ENCODE measurements around the gene PTGES3L.
A peak's percentile ranks its signal among the peaks of the same experiment; 100 is the strongest.
"Not testable (repeated sequence)": the region's sequence is repeated elsewhere in the genome, so short reads cannot be mapped to it uniquely, and the experiment has no call there.

PTGES3L gene

DNA sequence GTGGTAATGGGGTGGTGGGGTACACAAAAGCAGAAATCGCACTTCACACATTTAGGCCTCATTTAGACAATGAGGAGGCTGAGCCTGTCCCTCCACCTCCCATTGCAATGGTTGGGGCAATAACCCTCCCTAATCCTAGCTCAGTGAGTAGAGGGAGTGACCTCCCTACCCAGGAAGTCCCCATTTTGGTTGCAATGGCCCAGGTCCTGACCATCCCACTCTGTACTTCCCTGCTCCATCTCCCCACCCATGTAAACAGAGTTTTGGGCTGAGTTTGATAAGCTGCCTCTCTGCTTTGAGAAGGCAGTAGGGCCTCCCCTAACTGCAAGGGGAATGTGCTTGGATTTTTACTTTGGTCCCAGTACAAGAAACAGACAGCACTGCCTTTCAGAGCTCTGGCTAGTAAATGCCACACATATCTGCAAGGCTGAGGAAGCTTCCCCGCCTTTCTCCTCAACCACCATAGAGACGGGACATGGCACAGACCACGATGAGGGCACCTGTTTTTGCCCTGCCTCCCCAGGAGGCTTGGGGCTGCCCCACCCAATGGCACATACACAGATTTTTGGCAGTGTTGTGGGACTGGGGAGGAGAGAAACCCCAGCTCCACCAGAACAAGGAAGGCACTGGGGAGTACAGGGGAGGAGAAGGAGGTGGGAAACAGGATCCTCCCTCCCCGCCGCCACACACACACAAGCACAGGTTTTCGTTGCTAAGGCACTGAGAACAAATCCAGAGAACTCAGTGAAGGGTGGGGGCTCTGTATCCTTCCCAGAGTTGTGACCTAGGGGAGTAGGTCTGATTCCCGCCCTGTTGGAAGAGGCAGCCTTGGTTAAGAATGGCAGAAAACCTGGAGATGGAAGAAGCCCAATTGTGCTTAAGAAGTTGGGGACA is 35.0 kb upstream of the PTGES3L start:
- no peak for DNase-seq (ENCODE audit: low read depth in 1 of 2, low spot score in 1 of 2)

DNA sequence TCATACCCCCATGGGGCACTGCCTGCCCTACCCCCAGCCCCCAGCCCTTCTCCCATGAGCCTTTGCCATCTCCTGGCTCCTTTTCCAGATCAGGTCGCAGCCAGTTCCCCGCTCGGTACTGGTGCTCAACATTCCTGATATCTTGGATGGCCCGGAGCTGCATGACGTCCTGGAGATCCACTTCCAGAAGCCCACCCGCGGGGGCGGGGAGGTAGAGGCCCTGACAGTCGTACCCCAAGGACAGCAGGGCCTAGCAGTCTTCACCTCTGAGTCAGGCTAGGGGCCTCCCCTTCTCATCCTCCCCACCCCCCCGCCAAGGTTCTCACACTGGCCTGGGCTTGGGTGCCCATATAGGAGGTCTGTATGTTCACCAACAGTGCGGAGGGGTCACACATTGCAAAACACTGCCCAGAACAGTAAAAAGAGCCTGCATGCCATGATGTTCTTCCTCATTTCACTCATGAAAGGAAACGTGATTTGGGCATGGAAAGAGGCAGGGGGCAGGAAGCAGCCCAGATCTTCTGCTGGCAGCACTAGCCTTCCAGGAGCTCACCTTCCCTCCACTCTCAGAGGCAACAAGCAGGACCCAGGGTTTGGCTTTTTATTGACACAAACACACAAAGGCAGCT is 34.3 kb upstream of the PTGES3L start:
- no peak for DNase-seq (ENCODE audit: low read depth in 1 of 2, low spot score in 1 of 2)

DNA sequence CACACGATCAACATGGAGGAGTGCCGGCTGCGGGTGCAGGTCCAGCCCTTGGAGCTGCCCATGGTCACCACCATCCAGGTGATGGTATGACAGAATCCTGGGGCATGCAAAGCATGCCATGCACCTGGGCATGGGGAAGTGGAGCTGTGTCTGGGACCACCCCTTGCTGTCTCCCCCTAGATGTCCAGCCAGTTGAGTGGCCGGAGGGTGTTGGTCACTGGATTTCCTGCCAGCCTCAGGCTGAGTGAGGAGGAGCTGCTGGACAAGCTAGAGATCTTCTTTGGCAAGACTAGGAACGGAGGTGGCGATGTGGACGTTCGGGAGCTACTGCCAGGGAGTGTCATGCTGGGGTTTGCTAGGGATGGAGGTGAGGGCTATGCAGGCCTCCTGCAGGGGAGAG is 33.4 kb upstream of the PTGES3L start:
- DNase-seq (ENCODE audit: low read depth in 1 of 2, low spot score in 1 of 2) = no peak

GRCh38 chr17:43011728-43012472 is 32.0 kb upstream of the PTGES3L start:
- DNase-seq (ENCODE audit: low read depth in 1 of 2, low spot score in 1 of 2) = no peak

DNA sequence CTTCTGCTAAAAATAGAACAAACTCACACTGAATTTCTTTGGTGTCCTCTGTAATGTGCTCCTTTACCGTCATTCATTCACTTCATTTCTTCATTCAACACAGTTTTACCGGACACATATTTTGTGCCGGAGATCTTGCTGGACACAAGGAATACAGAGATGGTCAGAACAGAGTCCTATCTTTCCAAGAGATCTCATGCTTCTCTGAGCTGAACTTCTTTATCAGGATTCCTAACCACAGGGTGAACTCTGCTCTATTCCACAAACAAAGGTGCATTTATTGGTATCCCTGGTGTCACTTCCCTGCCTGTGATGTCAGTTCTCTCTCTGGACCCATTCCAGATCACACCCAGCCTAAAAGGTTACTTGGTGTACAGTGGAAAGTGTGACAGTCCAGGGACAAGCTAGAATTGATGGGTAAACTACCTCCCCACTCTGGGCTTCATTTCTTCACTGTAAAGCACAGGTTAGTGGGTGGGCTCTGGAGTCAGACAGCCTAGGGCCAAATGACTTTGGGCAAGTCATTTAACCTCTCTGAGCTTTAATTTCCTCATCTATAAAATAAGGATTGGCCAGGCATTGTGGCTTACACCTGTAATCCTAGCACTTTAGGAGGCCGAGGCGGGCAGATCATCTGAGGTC is 30.9 kb upstream of the PTGES3L start:
- DNase-seq (ENCODE audit: low read depth in 1 of 2, low spot score in 1 of 2) = no peak

- DNase-seq (ENCODE audit: low read depth in 1 of 2, low spot score in 1 of 2) = peak; percentile 68 to 77
These were observed 27.0 kb upstream of the PTGES3L start, which contains the start of gene IFI35 for GRCh38 chr17:43006639-43007551. Gene IFI35 (plus strand): TSS chr17:43006784. CDS start chr17:43006948, 164 bp downstream.

DNA sequence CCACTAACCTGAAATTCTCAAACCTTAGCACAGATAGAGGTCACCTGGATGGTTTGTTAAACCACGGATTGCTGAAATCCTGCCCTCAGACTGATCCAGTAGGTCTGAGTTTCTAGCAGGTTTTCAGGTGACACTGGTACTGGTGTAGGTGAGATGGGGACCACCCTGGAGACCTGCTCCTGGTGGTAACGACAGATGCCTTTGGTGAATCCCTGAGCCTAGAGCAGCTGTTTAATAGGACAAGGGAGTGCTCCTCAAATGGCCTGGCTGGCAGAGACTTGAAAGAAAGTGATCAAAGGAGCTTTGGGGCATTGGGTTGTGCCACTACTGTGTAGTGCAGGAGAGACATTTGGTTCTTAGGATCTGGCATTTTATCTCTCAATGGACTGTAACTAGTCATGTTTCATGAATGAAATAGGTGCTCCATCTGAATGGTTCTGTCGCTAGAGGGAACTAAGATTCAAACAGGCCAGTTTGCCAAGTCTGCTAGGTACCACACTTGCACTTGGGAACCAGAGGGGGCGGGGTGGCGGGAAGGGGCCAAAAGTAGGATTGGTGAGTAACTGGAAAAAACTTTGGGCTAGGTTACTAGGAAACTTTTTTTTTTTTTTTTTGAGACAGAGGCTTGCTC is 23.8 kb upstream of the PTGES3L start:
- no peak for DNase-seq (ENCODE audit: low read depth in 1 of 2, low spot score in 1 of 2)

- DNase-seq (ENCODE audit: low read depth in 1 of 2, low spot score in 1 of 2) = not testable (repeated sequence)
These were observed 21.0 kb upstream of the PTGES3L start for GRCh38 chr17:43000894-43001293.

GRCh38 chr17:42999003-42999525 is 19.2 kb upstream of the PTGES3L start:
- DNase-seq (ENCODE audit: low read depth in 1 of 2, low spot score in 1 of 2) = no peak

DNA sequence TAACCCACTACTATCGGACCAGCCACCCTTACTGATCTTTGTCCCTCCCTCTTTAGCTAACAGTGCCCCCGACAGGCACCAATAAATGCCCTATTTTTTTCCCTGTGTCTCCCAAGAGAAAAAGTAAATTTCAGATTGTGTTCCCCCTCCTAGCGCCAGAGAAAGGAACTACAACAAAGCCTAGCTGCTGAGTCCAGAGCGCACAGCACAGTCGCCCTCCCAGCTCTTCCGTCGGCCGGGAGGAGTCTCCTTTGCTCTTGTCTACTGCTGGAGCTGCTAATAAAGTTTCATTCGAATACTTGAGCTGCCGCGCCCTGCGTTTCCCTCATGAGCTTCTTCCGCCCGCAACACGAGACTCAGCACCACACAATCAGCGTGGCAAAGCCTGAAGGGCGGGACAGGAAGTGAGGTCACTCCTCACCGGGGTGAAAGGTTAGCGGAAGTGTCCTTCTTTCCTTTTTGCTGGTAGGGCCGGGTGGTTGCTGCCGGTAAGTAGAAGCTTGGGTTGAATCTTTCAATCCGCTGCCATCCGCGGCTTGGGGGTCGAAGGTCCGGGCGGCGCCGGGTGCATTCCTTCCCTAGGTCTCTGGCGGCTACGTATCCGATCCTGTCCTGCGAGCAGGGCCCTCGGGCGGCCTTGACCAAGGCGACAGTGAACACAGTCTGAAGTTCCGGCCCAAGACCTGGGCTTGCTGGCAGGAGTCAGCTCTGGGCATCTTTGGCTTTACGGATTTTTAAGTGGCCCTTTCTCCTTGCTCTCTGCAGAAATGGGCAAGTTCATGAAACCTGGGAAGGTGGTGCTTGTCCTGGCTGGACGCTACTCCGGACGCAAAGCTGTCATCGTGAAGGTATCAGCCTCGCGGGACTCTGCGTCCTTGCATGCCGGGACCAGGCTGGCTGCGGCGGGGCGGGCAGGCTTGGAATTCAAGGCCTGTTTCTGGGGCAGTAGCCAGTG is 18.4 kb upstream of the PTGES3L start, which contains the start of gene RPL27:
Gene RPL27, plus strand, starts transcription at position 436 of the 955 bp plus-strand sequence. Its CDS starts 332 bp downstream, at position 768.
- peak; percentile 93 for DNase-seq (ENCODE audit: low read depth in 1 of 2, low spot score in 1 of 2)

GRCh38 chr17:42997390-42997983 is 17.6 kb upstream of the PTGES3L start:
- no peak for DNase-seq (ENCODE audit: low read depth in 1 of 2, low spot score in 1 of 2)

DNA sequence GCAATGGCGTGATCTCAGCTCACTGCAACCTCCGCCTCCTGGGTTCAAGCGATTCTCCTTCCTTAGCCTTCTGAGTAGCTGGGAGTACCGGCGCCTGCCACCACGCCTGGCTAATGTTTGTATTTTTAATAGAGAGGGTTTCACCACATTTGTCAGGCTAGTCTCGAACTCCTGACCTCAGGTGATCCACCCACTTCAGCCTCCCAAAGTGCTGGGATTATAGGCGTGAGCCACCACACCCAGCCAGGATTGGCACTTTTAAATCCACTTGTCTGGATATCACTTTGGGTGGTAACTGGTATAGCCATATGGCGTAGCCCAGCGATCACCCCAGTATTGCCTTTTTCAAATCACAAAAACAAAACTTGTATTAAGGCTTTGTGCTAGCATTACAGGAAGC is 14.0 kb upstream of the PTGES3L start:
- not testable (repeated sequence) for DNase-seq (ENCODE audit: low read depth in 1 of 2, low spot score in 1 of 2)

GRCh38 chr17:42992872-42993271 is 13.0 kb upstream of the PTGES3L start:
- no peak for DNase-seq (ENCODE audit: low read depth in 1 of 2, low spot score in 1 of 2)

DNA sequence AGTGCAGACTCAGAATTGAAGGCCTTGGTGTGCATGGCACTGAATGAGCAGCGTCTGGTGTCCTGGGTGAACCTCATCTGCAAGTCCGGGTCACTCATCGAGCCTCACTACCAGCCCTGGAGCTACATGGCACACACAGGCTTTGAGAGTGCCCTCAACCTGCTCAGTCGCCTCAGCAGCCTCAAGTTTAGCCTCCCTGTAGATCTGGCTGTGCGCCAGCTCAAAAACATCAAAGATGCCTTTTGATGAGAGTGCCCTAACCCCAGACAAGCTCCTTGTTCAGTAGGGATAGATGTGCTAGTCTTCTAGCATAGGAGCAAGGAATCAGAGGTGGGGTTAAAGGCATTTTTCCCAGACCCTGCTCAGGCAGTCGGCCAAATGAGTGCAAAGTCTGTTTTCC is 11.6 kb upstream of the PTGES3L start:
- no peak for DNase-seq (ENCODE audit: low read depth in 1 of 2, low spot score in 1 of 2)

GRCh38 chr17:42989726-42990652 is 10.1 kb upstream of the PTGES3L start:
- DNase-seq (ENCODE audit: low read depth in 1 of 2, low spot score in 1 of 2) = no peak

GRCh38 chr17:42989141-42989540 is 9.3 kb upstream of the PTGES3L start:
- no peak for DNase-seq (ENCODE audit: low read depth in 1 of 2, low spot score in 1 of 2)

DNA sequence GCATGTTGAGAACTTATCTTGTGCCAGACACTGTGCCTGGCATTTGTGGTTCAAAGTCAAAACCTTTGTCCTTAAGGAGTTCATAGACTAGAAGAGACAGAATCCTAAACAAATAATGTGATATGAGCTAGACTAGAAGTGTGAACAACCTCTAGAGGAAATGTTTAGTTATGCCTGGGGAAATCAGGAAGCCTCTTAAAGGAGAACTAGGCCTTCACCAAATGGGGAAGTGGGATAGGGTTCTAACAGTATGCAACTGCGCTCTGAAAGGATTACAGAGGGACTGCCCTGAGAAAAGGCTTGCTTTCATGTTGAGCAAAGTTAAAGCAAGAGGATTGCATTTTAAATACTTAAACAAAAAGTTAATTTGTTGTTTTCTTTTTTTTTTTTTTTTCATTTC is 5.3 kb upstream of the PTGES3L start:
- no peak for DNase-seq (ENCODE audit: low read depth in 1 of 2, low spot score in 1 of 2)

All from activated T-helper 1 cell treated with anti-CD3 and anti-CD28 coated beads, Interleukin-2, amount 50 U/mL, for 16 hours (primary cell).